ENCODE data around the gene VWA3B.
"Not testable (repeated sequence)": the region's sequence is repeated elsewhere in the genome, so short reads cannot be mapped to it uniquely, and the experiment has no call there.

VWA3B gene

GRCh38 chr2:98043101-98043500 is 43.9 kb upstream of the VWA3B start:
- Histone ChIP-seq H3K4me3 (ENCODE audit: insufficient read length, low read depth) (no peak overlapping the region), H3K9ac (ENCODE audit: insufficient read length, low read depth) (no peak overlapping the region), H3K36me3 (ENCODE audit: insufficient read depth, insufficient read length, low read length) (no peaks in the 10 kb centered on the region), H3K9me3 (ENCODE audit: insufficient read depth, low read length) (peaks cover 29% of the 10 kb centered on the region), H3K27me3 (ENCODE audit: insufficient read depth, insufficient read length) (no peaks in the 10 kb centered on the region), H3K4me1 (ENCODE audit: insufficient read depth, insufficient read length) (peaks cover 3% of the 10 kb centered on the region)
- DNase-seq (ENCODE audit: low read depth, low spot score), result no peak
- TF ChIP-seq ZNF274 (IDR thresholded peaks at IDR 0.05; ENCODE audit: low read depth, low read length), result no peak
- TF ChIP-seq YY1 (IDR thresholded peaks at IDR 0.05; ENCODE audit: insufficient read depth, insufficient read length), result no peak
- TF ChIP-seq SUZ12 (IDR thresholded peaks at IDR 0.05; ENCODE audit: extremely low read depth, insufficient read depth, insufficient read length), result no peak

GRCh38 chr2:98044730-98045129 is 42.2 kb upstream of the VWA3B start:
- not testable (repeated sequence) for H3K9ac ChIP-seq (ENCODE audit: insufficient read length, low read depth); DNase-seq (ENCODE audit: low read depth, low spot score); H3K27me3 ChIP-seq (ENCODE audit: insufficient read depth, insufficient read length); H3K36me3 ChIP-seq (ENCODE audit: insufficient read depth, insufficient read length, low read length); H3K4me1 ChIP-seq (ENCODE audit: insufficient read depth, insufficient read length); H3K4me3 ChIP-seq (ENCODE audit: insufficient read length, low read depth)
- H3K9me3 ChIP-seq (ENCODE audit: insufficient read depth, low read length), result peaks cover 29% of the 10 kb centered on the region

DNA sequence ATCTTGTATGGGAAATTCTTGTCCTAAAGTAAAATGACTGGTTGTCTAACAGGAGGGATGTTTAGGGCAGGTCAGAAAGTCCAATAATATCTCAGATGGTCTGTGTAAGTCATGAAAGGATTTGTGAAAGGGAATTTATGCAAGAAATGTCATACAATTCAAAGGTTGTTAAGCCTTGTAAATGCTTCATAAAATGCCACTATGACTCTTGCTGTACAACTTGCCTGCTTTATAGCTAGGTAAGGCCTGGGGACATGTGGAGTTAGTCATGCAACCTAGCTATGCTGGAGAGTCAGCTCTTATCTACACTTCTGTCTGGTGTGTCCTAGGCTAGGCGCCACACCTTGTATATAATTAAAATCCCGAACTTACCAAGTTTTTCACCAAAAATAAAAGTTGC is 36.9 kb upstream of the VWA3B start:
- no peaks in the 10 kb centered on the region for H3K36me3 ChIP-seq (ENCODE audit: insufficient read depth, insufficient read length, low read length)
- H3K4me3 ChIP-seq (ENCODE audit: insufficient read length, low read depth), result no peak overlapping the region
- no peaks in the 10 kb centered on the region for H3K27me3 ChIP-seq (ENCODE audit: insufficient read depth, insufficient read length)
- TF ChIP-seq YY1 (IDR thresholded peaks at IDR 0.05; ENCODE audit: insufficient read depth, insufficient read length) (no peak), SUZ12 (IDR thresholded peaks at IDR 0.05; ENCODE audit: extremely low read depth, insufficient read depth, insufficient read length) (no peak), ZNF274 (IDR thresholded peaks at IDR 0.05; ENCODE audit: low read depth, low read length) (no peak)
- H3K9me3 ChIP-seq (ENCODE audit: insufficient read depth, low read length), result peaks cover 10% of the 10 kb centered on the region; the same call in 1 of the 2 replicates
- no peak for DNase-seq (ENCODE audit: low read depth, low spot score)
- H3K4me1 ChIP-seq (ENCODE audit: insufficient read depth, insufficient read length), result no peaks in the 10 kb centered on the region
- H3K9ac ChIP-seq (ENCODE audit: insufficient read length, low read depth), result no peak overlapping the region

GRCh38 chr2:98058191-98058975 is 28.6 kb upstream of the VWA3B start:
- no peak for DNase-seq (ENCODE audit: low read depth, low spot score)
- no peak overlapping the region for H3K4me3 ChIP-seq (ENCODE audit: insufficient read length, low read depth)
- H3K9me3 ChIP-seq (ENCODE audit: insufficient read depth, low read length), result no peaks in the 10 kb centered on the region; the same call in 1 of the 2 replicates
- no peaks in the 10 kb centered on the region for H3K27me3 ChIP-seq (ENCODE audit: insufficient read depth, insufficient read length)
- H3K36me3 ChIP-seq (ENCODE audit: insufficient read depth, insufficient read length, low read length), result no peaks in the 10 kb centered on the region
- no peaks in the 10 kb centered on the region for H3K4me1 ChIP-seq (ENCODE audit: insufficient read depth, insufficient read length)
- TF ChIP-seq SUZ12 (IDR thresholded peaks at IDR 0.05; ENCODE audit: extremely low read depth, insufficient read depth, insufficient read length), result no peak
- no peak overlapping the region for H3K9ac ChIP-seq (ENCODE audit: insufficient read length, low read depth)

- no peaks in the 10 kb centered on the region for H3K27me3 ChIP-seq (ENCODE audit: insufficient read depth, insufficient read length)
- no peak overlapping the region for H3K4me3 ChIP-seq (ENCODE audit: insufficient read length, low read depth)
- no peak for DNase-seq (ENCODE audit: low read depth, low spot score)
- no peaks in the 10 kb centered on the region for H3K36me3 ChIP-seq (ENCODE audit: insufficient read depth, insufficient read length, low read length)
- H3K4me1 ChIP-seq (ENCODE audit: insufficient read depth, insufficient read length), result no peaks in the 10 kb centered on the region
- no peaks in the 10 kb centered on the region; the same call in 1 of the 2 replicates for H3K9me3 ChIP-seq (ENCODE audit: insufficient read depth, low read length)
- no peak overlapping the region for H3K9ac ChIP-seq (ENCODE audit: insufficient read length, low read depth)
- TF ChIP-seq ZNF274 (IDR thresholded peaks at IDR 0.05; ENCODE audit: low read depth, low read length), result no peak
- no peak for TF ChIP-seq YY1 (IDR thresholded peaks at IDR 0.05; ENCODE audit: insufficient read depth, insufficient read length)
- TF ChIP-seq SUZ12 (IDR thresholded peaks at IDR 0.05; ENCODE audit: extremely low read depth, insufficient read depth, insufficient read length), result no peak
Observed at GRCh38 chr2:98060277-98060676, 26.7 kb upstream of the VWA3B start.

GRCh38 chr2:98063291-98063854 is 23.6 kb upstream of the VWA3B start:
- Histone ChIP-seq H3K4me1 (ENCODE audit: insufficient read depth, insufficient read length) (no peaks in the 10 kb centered on the region), H3K9ac (ENCODE audit: insufficient read length, low read depth) (no peak overlapping the region), H3K27me3 (ENCODE audit: insufficient read depth, insufficient read length) (no peaks in the 10 kb centered on the region), H3K9me3 (ENCODE audit: insufficient read depth, low read length) (no peaks in the 10 kb centered on the region; the same call in 1 of the 2 replicates), H3K4me3 (ENCODE audit: insufficient read length, low read depth) (no peak overlapping the region), H3K36me3 (ENCODE audit: insufficient read depth, insufficient read length, low read length) (no peaks in the 10 kb centered on the region)
- no peak for DNase-seq (ENCODE audit: low read depth, low spot score)
- TF ChIP-seq ZNF274 (IDR thresholded peaks at IDR 0.05; ENCODE audit: low read depth, low read length) (no peak), YY1 (IDR thresholded peaks at IDR 0.05; ENCODE audit: insufficient read depth, insufficient read length) (no peak), SUZ12 (IDR thresholded peaks at IDR 0.05; ENCODE audit: extremely low read depth, insufficient read depth, insufficient read length) (no peak)

DNA sequence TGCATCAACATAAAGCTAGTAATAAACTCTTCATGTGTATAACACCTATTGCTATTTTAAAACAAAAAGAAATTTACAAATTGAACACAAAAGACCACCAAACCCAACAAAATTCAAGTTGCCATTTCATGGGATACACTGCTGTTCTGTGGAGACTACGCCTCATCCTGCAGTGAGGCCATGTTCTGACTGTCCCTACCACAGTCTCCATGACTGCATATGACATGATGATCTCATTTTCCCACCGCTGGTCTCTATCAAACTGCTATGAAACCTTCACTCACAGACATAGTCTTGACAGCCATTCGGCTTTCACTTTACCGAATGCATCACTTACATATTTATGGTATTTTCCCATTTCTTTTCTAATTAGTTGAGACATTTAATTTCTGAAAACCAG is 21.2 kb upstream of the VWA3B start:
- no peak for TF ChIP-seq YY1 (IDR thresholded peaks at IDR 0.05; ENCODE audit: insufficient read depth, insufficient read length)
- TF ChIP-seq ZNF274 (IDR thresholded peaks at IDR 0.05; ENCODE audit: low read depth, low read length), result no peak
- no peak for TF ChIP-seq SUZ12 (IDR thresholded peaks at IDR 0.05; ENCODE audit: extremely low read depth, insufficient read depth, insufficient read length)

More for the DNA sequence above, 21.2 kb upstream of the VWA3B start:
- Histone ChIP-seq H3K27me3 (ENCODE audit: insufficient read depth, insufficient read length) (no peaks in the 10 kb centered on the region), H3K9ac (ENCODE audit: insufficient read length, low read depth) (no peak overlapping the region), H3K9me3 (ENCODE audit: insufficient read depth, low read length) (no peaks in the 10 kb centered on the region), H3K36me3 (ENCODE audit: insufficient read depth, insufficient read length, low read length) (no peaks in the 10 kb centered on the region), H3K4me3 (ENCODE audit: insufficient read length, low read depth) (no peak overlapping the region), H3K4me1 (ENCODE audit: insufficient read depth, insufficient read length) (no peaks in the 10 kb centered on the region)
- DNase-seq (ENCODE audit: low read depth, low spot score), result no peak

Measured in NT2/D1 (cell line).